Neuronal stem cell (in vitro differentiated cells): Measurements from ENCODE around the gene SERPINB11.

Experiments
- DNase-seq: peaks from one replicate; pipeline ENCODE4 v3.0.0-alpha.2; 2013; ENCODE audit warnings: low spot score
- H2AFZ ChIP-seq: one replicate; pipeline ENCODE4 v1.6.1; 2013; ENCODE audit warnings: mild to moderate bottlenecking, low read length, inconsistent platforms
- H2AK5ac ChIP-seq: 2 replicates; pipeline ENCODE4 v1.6.1; 2013; ENCODE audit warnings: low read depth, mild to moderate bottlenecking, inconsistent platforms, low read length, moderate library complexity, mixed read lengths
- H2BK120ac ChIP-seq: 2 replicates; pipeline ENCODE4 v1.6.1; 2013; ENCODE audit warnings: low read depth, mild to moderate bottlenecking, inconsistent platforms, low read length, moderate library complexity, mixed read lengths
- H2BK12ac ChIP-seq: one replicate; pipeline ENCODE4 v1.6.1; 2013; ENCODE audit warnings: low read length, inconsistent platforms
- H2BK15ac ChIP-seq: 2 replicates; pipeline ENCODE4 v1.6.1; 2013; ENCODE audit warnings: mild to moderate bottlenecking, low read length, inconsistent platforms, mixed read lengths
- H2BK5ac ChIP-seq: one replicate; pipeline ENCODE4 v1.6.1; 2013; ENCODE audit warnings: inconsistent platforms, mild to moderate bottlenecking, low read length, moderate library complexity
- H3K14ac ChIP-seq: one replicate; pipeline ENCODE4 v1.6.1; 2013; ENCODE audit warnings: low read length, inconsistent platforms
- H3K18ac ChIP-seq: 2 replicates; pipeline ENCODE4 v1.6.1; 2013; ENCODE audit warnings: low read length, inconsistent platforms
- H3K23ac ChIP-seq: 2 replicates; pipeline ENCODE4 v1.6.1; 2013; ENCODE audit warnings: low read depth, mild to moderate bottlenecking, mixed read lengths, low read length, inconsistent platforms; ENCODE audit not compliant: poor library complexity
- H3K27ac ChIP-seq: replicated peaks from 3 replicates; pipeline ENCODE4 v1.5.1; 2013; ENCODE audit warnings: low read length, inconsistent platforms
- H3K27me3 ChIP-seq, 3 experiments: 2 replicates each; pipeline ENCODE4 v1.6.1; 2013; ENCODE audit warnings: low read length in 3 of 3, mild to moderate bottlenecking in 2 of 3, inconsistent platforms in 1 of 3, low read depth in 1 of 3, mixed read lengths in 1 of 3, moderate library complexity in 1 of 3; ENCODE audit not compliant: control insufficient read depth in 3 of 3, insufficient read depth in 3 of 3
- H3K36me3 ChIP-seq, 2 donors: replicated peaks in 1 of 2; 2 replicates each; pipeline ENCODE4 v1.6.1; 2013; ENCODE audit warnings: low read length in 2 of 2; ENCODE audit not compliant: control insufficient read depth in 2 of 2, insufficient read depth in 2 of 2
- H3K4ac ChIP-seq: 2 replicates; pipeline ENCODE4 v1.6.1; 2013; ENCODE audit warnings: inconsistent platforms, mild to moderate bottlenecking, low read length, moderate library complexity
- H3K4me1 ChIP-seq, 2 donors: 1 replicate in 1 of 2; 2 replicates in 1 of 2; pipeline ENCODE4 v1.6.1; 2013; ENCODE audit warnings: low read length in 2 of 2, low read depth in 1 of 2; ENCODE audit not compliant: control insufficient read depth in 2 of 2, insufficient read depth in 1 of 2
- H3K4me2 ChIP-seq: one replicate; pipeline ENCODE4 v1.6.1; 2013; ENCODE audit warnings: mild to moderate bottlenecking, low read length, inconsistent platforms; ENCODE audit not compliant: insufficient read depth, poor library complexity, severe bottlenecking
- H3K4me3 ChIP-seq, 2 donors: 2 replicates each; pipeline ENCODE4 v1.5.1; 2013; ENCODE audit warnings: low read length in 2 of 2, mild to moderate bottlenecking in 2 of 2, inconsistent platforms in 1 of 2, moderate library complexity in 1 of 2
- H3K79me1 ChIP-seq: one replicate; pipeline ENCODE4 v1.6.1; 2013; ENCODE audit warnings: low read depth, mild to moderate bottlenecking, inconsistent platforms, low read length, moderate library complexity
- H3K9ac ChIP-seq: one replicate; pipeline ENCODE4 v1.6.1; 2013; ENCODE audit warnings: mild to moderate bottlenecking, low read depth, low read length, inconsistent platforms; ENCODE audit not compliant: poor library complexity
- H3K9me3 ChIP-seq, 2 donors: replicated peaks in 1 of 2; 2 replicates each; pipeline versions ENCODE3 to v1.6.1; 2013; ENCODE audit warnings: low read length in 2 of 2, mild to moderate bottlenecking in 2 of 2, inconsistent platforms in 1 of 2, low read depth in 1 of 2, mixed read lengths in 1 of 2, moderate library complexity in 1 of 2; ENCODE audit not compliant: control insufficient read depth in 2 of 2, insufficient read depth in 1 of 2
- H4K8ac ChIP-seq: one replicate; pipeline ENCODE4 v1.6.1; 2013; ENCODE audit warnings: low read depth, mild to moderate bottlenecking, inconsistent platforms, low read length, moderate library complexity
- H4K91ac ChIP-seq: one replicate; pipeline ENCODE4 v1.6.1; 2013; ENCODE audit warnings: low read length, low read depth, mild to moderate bottlenecking, inconsistent platforms; ENCODE audit not compliant: poor library complexity
- WGBS, 2 donors: extraction: QIAGEN DNeasy Blood & Tissue Kit; methylation state at CpG; one replicate each; pipeline ENCODE4 v1.1.7; 2013; ENCODE audit warnings: missing lambda C conversion rate in 2 of 2, mixed read lengths in 1 of 2; ENCODE audit not compliant: insufficient read length in 2 of 2, insufficient replicate concordance in 1 of 2; ENCODE audit errors: extremely low coverage in 2 of 2; 5-methylcytosine and 5-hydroxymethylcytosine counted together

SERPINB11 gene

GRCh38 chr18:63686871-63687270 lies 15.9 kb upstream of the SERPINB11 start:
- H3K27me3 ChIP-seq = no peaks in the 10 kb centered on the region
- H2AFZ ChIP-seq = no peak overlapping the region
- no peak overlapping the region for H2BK120ac ChIP-seq
- peaks cover 0 to 8% of the 10 kb centered on the region in 2 donors for H3K4me1 ChIP-seq
- no peak overlapping the region for H3K14ac ChIP-seq
- H4K8ac ChIP-seq = no peak overlapping the region
- peaks cover 2% of the 10 kb centered on the region for H3K79me1 ChIP-seq
- H2BK15ac ChIP-seq = no peak overlapping the region
- WGBS, 2 donors = no CpG with 5 or more reads among the region's 2 CpGs
- H3K23ac ChIP-seq = no peak overlapping the region
- H2BK5ac ChIP-seq = no peak overlapping the region
- no peak overlapping the region for H3K4me2 ChIP-seq
- no peak overlapping the region for H3K18ac ChIP-seq
- H3K27ac ChIP-seq = no peak overlapping the region
- no peaks in the 10 kb centered on the region for H3K36me3 ChIP-seq
- no peak overlapping the region for H3K9ac ChIP-seq
- H2AK5ac ChIP-seq = no peak overlapping the region
- no peak overlapping the region for H4K91ac ChIP-seq
- no peak overlapping the region for H2BK12ac ChIP-seq
- H3K4me3 ChIP-seq = no peak overlapping the region
- H3K4ac ChIP-seq = no peak overlapping the region
- no peaks in the 10 kb centered on the region for H3K9me3 ChIP-seq
- no peak for DNase-seq

GRCh38 chr18:63689064-63689463 lies 13.7 kb upstream of the SERPINB11 start:
- no peak overlapping the region for H2AK5ac ChIP-seq
- peaks cover 0 to 1% of the 10 kb centered on the region in 2 donors for H3K4me1 ChIP-seq
- no CpG with 5 or more reads among the region's 2 CpGs for WGBS, 2 donors
- DNase-seq = no peak
- no peak overlapping the region for H3K27ac ChIP-seq
- H4K8ac ChIP-seq = no peak overlapping the region
- H3K14ac ChIP-seq = no peak overlapping the region
- no peak overlapping the region for H2BK12ac ChIP-seq
- H3K9me3 ChIP-seq = no peaks in the 10 kb centered on the region
- H3K27me3 ChIP-seq = no peaks in the 10 kb centered on the region
- H3K4ac ChIP-seq = no peak overlapping the region
- H3K79me1 ChIP-seq = peaks cover 2% of the 10 kb centered on the region
- H4K91ac ChIP-seq = no peak overlapping the region
- no peak overlapping the region for H3K23ac ChIP-seq
- H2BK120ac ChIP-seq = no peak overlapping the region
- H3K4me3 ChIP-seq = no peak overlapping the region
- no peak overlapping the region for H3K18ac ChIP-seq
- no peak overlapping the region for H3K9ac ChIP-seq
- H2BK15ac ChIP-seq = no peak overlapping the region
- no peak overlapping the region for H3K4me2 ChIP-seq
- H2BK5ac ChIP-seq = no peak overlapping the region
- H3K36me3 ChIP-seq = no peaks in the 10 kb centered on the region
- no peak overlapping the region for H2AFZ ChIP-seq

GRCh38 chr18:63697097-63697660 lies 5.6 kb upstream of the SERPINB11 start:
- Histone ChIP-seq H2AFZ (no peak overlapping the region), H3K9me3 (no peaks in the 10 kb centered on the region), H2BK120ac (no peak overlapping the region), H4K8ac (no peak overlapping the region), H4K91ac (no peak overlapping the region), H3K36me3 (no peaks in the 10 kb centered on the region), H3K4me2 (no peak overlapping the region), H2BK15ac (no peak overlapping the region), H2AK5ac (no peak overlapping the region), H3K79me1 (no peaks in the 10 kb centered on the region), H3K18ac (no peak overlapping the region), H3K4me3 (no peak overlapping the region), H3K27me3 (no peaks in the 10 kb centered on the region), H3K14ac (no peak overlapping the region), H2BK5ac (no peak overlapping the region), H3K27ac (no peak overlapping the region), H2BK12ac (no peak overlapping the region), H3K23ac (no peak overlapping the region), H3K4ac (no peak overlapping the region), H3K4me1 (no peaks in the 10 kb centered on the region), H3K9ac (no peak overlapping the region)
- DNase-seq = no peak
- WGBS, 2 donors = no CpG with 5 or more reads among the region's 3 CpGs

GRCh38 chr18:63700501-63700900 lies 2.3 kb upstream of the SERPINB11 start:
- H3K18ac ChIP-seq = no peak overlapping the region
- H3K4ac ChIP-seq = no peak overlapping the region
- H3K4me3 ChIP-seq = no peak overlapping the region
- no peak overlapping the region for H4K91ac ChIP-seq
- no peak overlapping the region for H3K23ac ChIP-seq
- no peak overlapping the region for H2AK5ac ChIP-seq
- no peaks in the 10 kb centered on the region for H3K79me1 ChIP-seq
- H2AFZ ChIP-seq = no peak overlapping the region
- no peak overlapping the region for H2BK12ac ChIP-seq
- no peak overlapping the region for H3K4me2 ChIP-seq
- no peaks in the 10 kb centered on the region for H3K9me3 ChIP-seq
- no peak overlapping the region for H2BK5ac ChIP-seq
- H2BK120ac ChIP-seq = no peak overlapping the region
- no peaks in the 10 kb centered on the region for H3K36me3 ChIP-seq
- no peak for DNase-seq
- no peak overlapping the region for H2BK15ac ChIP-seq
- H4K8ac ChIP-seq = no peak overlapping the region
- H3K4me1 ChIP-seq = no peaks in the 10 kb centered on the region
- no peak overlapping the region for H3K27ac ChIP-seq
- H3K14ac ChIP-seq = no peak overlapping the region
- H3K9ac ChIP-seq = no peak overlapping the region
- no peaks in the 10 kb centered on the region for H3K27me3 ChIP-seq
- WGBS, 2 donors = no CpG with 5 or more reads among the region's 3 CpGs
